ENCODE measurements around the gene LRRC38. TPM values are rescaled to one million over a fixed set of nuclear protein-coding genes. Genes with fewer than 3 reads are reported as not detected.
"Not testable (repeated sequence)": the region's sequence is repeated elsewhere in the genome, so short reads cannot be mapped to it uniquely, and the experiment has no call there.

LRRC38 gene
- total RNA-seq, 2 donors from 2014 or later: 0.46 to 0.51 TPM

GRCh38 chr1:13435458-13435857 lies 78.3 kb downstream of the LRRC38 start:
- Histone ChIP-seq H3K36me3 (ENCODE audit: control insufficient read depth, insufficient read depth, low read length) (no peaks in the 10 kb centered on the region), H3K9ac (ENCODE audit: extremely low read depth, low read length, poor library complexity, severe bottlenecking) (no peak overlapping the region), H3K4me3 (ENCODE audit: low read length) (no peak overlapping the region), H3K27me3 (ENCODE audit: control insufficient read depth, insufficient read depth, low read length, poor library complexity, severe bottlenecking) (no peaks in the 10 kb centered on the region), H3K4me1 (ENCODE audit: control insufficient read depth, insufficient read depth, low read length) (no peaks in the 10 kb centered on the region), H3K27ac (ENCODE audit: low read depth, low read length) (no peak overlapping the region), H3K9me3 (ENCODE audit: control insufficient read depth, low read length) (peaks cover 28% of the 10 kb centered on the region)
- DNase-seq: no peak
- Mint-ChIP-seq H3K36me3 (ENCODE audit: low read depth) (no peaks in the 10 kb centered on the region), H3K27me3 (ENCODE audit: insufficient read depth) (no peaks in the 10 kb centered on the region), H3K9me3 (peaks cover 85% of the 10 kb centered on the region), H3K4me1 (no peaks in the 10 kb centered on the region), H3K27ac (no peak overlapping the region), H3K4me3 (no peak overlapping the region)
- TF ChIP-seq CTCF (conservative IDR thresholded peaks at IDR 0.05): no peak
- WGBS, 2 experiments (ENCODE audit: insufficient coverage in 1 of 2, insufficient read length in 1 of 2): 67 to 74% methylated on average over 1 to 3 of the region's 3 CpGs

- not testable (repeated sequence) for H3K4me3 Mint-ChIP-seq; DNase-seq; H3K4me3 ChIP-seq (ENCODE audit: low read length); H3K36me3 ChIP-seq (ENCODE audit: control insufficient read depth, insufficient read depth, low read length); H3K4me1 Mint-ChIP-seq; H3K9ac ChIP-seq (ENCODE audit: extremely low read depth, low read length, poor library complexity, severe bottlenecking); H3K27me3 ChIP-seq (ENCODE audit: control insufficient read depth, insufficient read depth, low read length, poor library complexity, severe bottlenecking); H3K27ac Mint-ChIP-seq; H3K27me3 Mint-ChIP-seq (ENCODE audit: insufficient read depth); H3K4me1 ChIP-seq (ENCODE audit: control insufficient read depth, insufficient read depth, low read length); H3K36me3 Mint-ChIP-seq (ENCODE audit: low read depth); H3K27ac ChIP-seq (ENCODE audit: low read depth, low read length)
- peaks cover 93% of the 10 kb centered on the region for H3K9me3 Mint-ChIP-seq
- peaks cover 28% of the 10 kb centered on the region for H3K9me3 ChIP-seq (ENCODE audit: control insufficient read depth, low read length)
- 81 to 88% methylated on average over 9 to 32 of the region's 32 CpGs for WGBS, 2 experiments (ENCODE audit: insufficient coverage in 1 of 2, insufficient read length in 1 of 2)
Observed at GRCh38 chr1:13433694-13434358, 80.0 kb downstream of the LRRC38 start.

GRCh38 chr1:13432251-13432650 lies 81.6 kb downstream of the LRRC38 start:
- DNase-seq: no peak
- Mint-ChIP-seq H3K4me3 (no peak overlapping the region), H3K36me3 (ENCODE audit: low read depth) (no peaks in the 10 kb centered on the region), H3K27ac (no peak overlapping the region), H3K4me1 (no peaks in the 10 kb centered on the region), H3K9me3 (peaks cover 92% of the 10 kb centered on the region), H3K27me3 (ENCODE audit: insufficient read depth) (no peaks in the 10 kb centered on the region)
- WGBS, 2 experiments (ENCODE audit: insufficient coverage in 1 of 2, insufficient read length in 1 of 2): 72 to 81% methylated on average over 3 of the region's 3 CpGs
- TF ChIP-seq CTCF (conservative IDR thresholded peaks at IDR 0.05): no peak
- no peaks in the 10 kb centered on the region for H3K36me3 ChIP-seq (ENCODE audit: control insufficient read depth, insufficient read depth, low read length)
- no peak overlapping the region for H3K27ac ChIP-seq (ENCODE audit: low read depth, low read length)
- no peaks in the 10 kb centered on the region for H3K27me3 ChIP-seq (ENCODE audit: control insufficient read depth, insufficient read depth, low read length, poor library complexity, severe bottlenecking)
- no peak overlapping the region for H3K4me3 ChIP-seq (ENCODE audit: low read length)
- no peaks in the 10 kb centered on the region for H3K4me1 ChIP-seq (ENCODE audit: control insufficient read depth, insufficient read depth, low read length)
- H3K9me3 ChIP-seq (ENCODE audit: control insufficient read depth, low read length): peaks cover 28% of the 10 kb centered on the region
- no peak overlapping the region for H3K9ac ChIP-seq (ENCODE audit: extremely low read depth, low read length, poor library complexity, severe bottlenecking)

- no peak for DNase-seq
- H3K27me3 ChIP-seq (ENCODE audit: control insufficient read depth, insufficient read depth, low read length, poor library complexity, severe bottlenecking): no peaks in the 10 kb centered on the region
- H3K4me1 ChIP-seq (ENCODE audit: control insufficient read depth, insufficient read depth, low read length): no peaks in the 10 kb centered on the region
- Mint-ChIP-seq H3K4me1 (no peaks in the 10 kb centered on the region), H3K4me3 (no peak overlapping the region), H3K27ac (no peak overlapping the region), H3K27me3 (ENCODE audit: insufficient read depth) (no peaks in the 10 kb centered on the region), H3K9me3 (peaks cover 92% of the 10 kb centered on the region), H3K36me3 (ENCODE audit: low read depth) (no peaks in the 10 kb centered on the region)
- peaks cover 27% of the 10 kb centered on the region for H3K9me3 ChIP-seq (ENCODE audit: control insufficient read depth, low read length)
- no peak overlapping the region for H3K9ac ChIP-seq (ENCODE audit: extremely low read depth, low read length, poor library complexity, severe bottlenecking)
- H3K4me3 ChIP-seq (ENCODE audit: low read length): no peak overlapping the region
- H3K36me3 ChIP-seq (ENCODE audit: control insufficient read depth, insufficient read depth, low read length): no peaks in the 10 kb centered on the region
- H3K27ac ChIP-seq (ENCODE audit: low read depth, low read length): no peak overlapping the region
- WGBS, 2 experiments (ENCODE audit: insufficient coverage in 1 of 2, insufficient read length in 1 of 2): 84 to 85% methylated on average over 6 to 13 of the region's 13 CpGs
- no peak for TF ChIP-seq CTCF (conservative IDR thresholded peaks at IDR 0.05)
Observed at GRCh38 chr1:13430495-13430894, 83.3 kb downstream of the LRRC38 start.
